Pancreas (tissue), 10 donors: ENCODE measurements around the gene ATP8B1. TPM values are rescaled to one million over a fixed set of nuclear protein-coding genes. Genes with fewer than 3 reads are reported as not detected.

ENCODE experiments used
- ATAC-seq, 4 donors: fragments of 200-7000 bp; cut with Tn5 transposase; one replicate each; pipeline versions ENCODE4 v1.8.0 to v1.9.1; 2020; ENCODE audit warnings: mild to moderate bottlenecking in 4 of 4, moderate library complexity in 4 of 4
- DNase-seq, 6 donors: peaks; one replicate each; pipeline ENCODE4 v3.0.0-alpha.2; 2020
- FAIRE-seq: peaks from 2 replicates; lab custom pipeline; 2012; peaks lifted over from hg19 to GRCh38; lab: Jason Lieb, UNC
- H3K27ac ChIP-seq, 4 donors: fragments of 200-600 bp; sonication (generic); 1 replicate in 3 of 4; 2 replicates in 1 of 4; pipeline versions ENCODE4 v1.5.0 to v1.8.0; 2020
- H3K27me3 ChIP-seq, 4 donors: fragments of 200-600 bp; one replicate each; pipeline ENCODE4 v1.8.0; 2021
- H3K36me3 ChIP-seq, 3 donors: fragments of 200-600 bp; sonication (generic) in 1 of 3; one replicate each; pipeline versions ENCODE4 v1.5.0 to v1.8.0; 2020 to 2021
- H3K4me1 ChIP-seq, 3 donors: fragments of 200-600 bp; one replicate each; pipeline ENCODE4 v1.8.0; 2021
- H3K4me3 ChIP-seq, 4 donors: fragments of 200-600 bp; sonication (generic) in 2 of 4; one replicate each; pipeline versions ENCODE4 v1.5.0 to v1.8.0; 2020 to 2021
- H3K9me3 ChIP-seq, 4 donors: fragments of 200-600 bp; one replicate each; pipeline ENCODE4 v1.8.0; 2021
- WGBS, 2 donors: extraction: QIAGEN DNeasy Blood & Tissue Kit; methylation state at CpG; one replicate each; pipeline ENCODE4 v1.1.7; 2013; 5-methylcytosine and 5-hydroxymethylcytosine counted together
- intact Hi-C, 3 donors: fragments of 100-400 bp; cut with DNase I; formaldehyde crosslinking; loops; one replicate each; pipeline versions ENCODE4 v1.11.1 to v1.14.2; 2022
- polyA plus RNA-seq, 2 donors: library from polyadenylated mRNA; stranded (reverse); fragments of 200-250 nt; gene quantifications; one replicate each; pipeline ENCODE4 v1.2.3, GENCODE V29; 2013
- total RNA-seq, 6 donors: library from RNA; stranded (reverse); fragmentation: NEBNext Ultra II Directional in 4 of 6; extraction: Animal tissue kit (Norgen Biotek cat#: 25700) in 4 of 6; gene quantifications; one replicate each; pipeline versions ENCODE4 v1.2.1 to v1.2.4, GENCODE V29; 2021 to 2023
- TF ChIP-seq, protein P1 (sequence below), 4 donors: fragments of 200-600 bp; sonication (generic) in 3 of 4; IDR thresholded peaks; one replicate each; pipeline versions ENCODE4 v1.5.0 to v1.8.0; 2021; ENCODE audit warnings: antibody characterized with exemption in 4 of 4
- donor health status: healthy with polysubstance abuse.
- donor health status: DM: no; HTN: no; CAD: no; lungs with moderate emphysema.
- donor health status: DM: no; HTN: no; CAD: no.
- donor health status: control.
- donor health status: control.
- donor health status: Bipolar disorder and iron deficiency.
- donor health status: DM: yes; HTN: yes; CAD: no.
- donor health status: DM: no; HTN: no; CAD: no.
- donor health status: DM: no; HTN: no; CAD: no.
- donor health status: DM: yes; HTN: yes; CAD: no.

Gene ATP8B1
- total and polyA plus RNA-seq, 8 donors = 8.0 to 44.8 (median 36.9) TPM

DNA sequence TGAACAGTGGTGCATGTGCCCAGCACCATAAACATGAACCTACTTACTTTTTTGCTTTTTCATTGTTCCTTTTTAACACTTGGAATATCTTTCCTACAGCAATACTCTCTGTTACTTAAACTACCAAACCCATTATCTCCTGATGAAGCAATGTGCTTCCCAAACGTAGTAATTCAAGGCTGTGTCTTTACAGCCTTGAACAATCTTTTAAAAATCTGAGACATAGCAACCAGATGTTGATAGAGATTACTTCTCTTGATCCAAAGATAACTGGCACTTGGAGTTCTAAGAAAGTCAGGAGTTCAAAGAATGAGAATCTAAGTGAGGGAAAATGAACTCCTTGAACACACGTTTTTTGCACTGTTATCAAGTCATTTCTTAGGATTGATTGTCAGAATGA lies 40.4 kb downstream of the ATP8B1 start:
- TF ChIP-seq, protein P1, sequence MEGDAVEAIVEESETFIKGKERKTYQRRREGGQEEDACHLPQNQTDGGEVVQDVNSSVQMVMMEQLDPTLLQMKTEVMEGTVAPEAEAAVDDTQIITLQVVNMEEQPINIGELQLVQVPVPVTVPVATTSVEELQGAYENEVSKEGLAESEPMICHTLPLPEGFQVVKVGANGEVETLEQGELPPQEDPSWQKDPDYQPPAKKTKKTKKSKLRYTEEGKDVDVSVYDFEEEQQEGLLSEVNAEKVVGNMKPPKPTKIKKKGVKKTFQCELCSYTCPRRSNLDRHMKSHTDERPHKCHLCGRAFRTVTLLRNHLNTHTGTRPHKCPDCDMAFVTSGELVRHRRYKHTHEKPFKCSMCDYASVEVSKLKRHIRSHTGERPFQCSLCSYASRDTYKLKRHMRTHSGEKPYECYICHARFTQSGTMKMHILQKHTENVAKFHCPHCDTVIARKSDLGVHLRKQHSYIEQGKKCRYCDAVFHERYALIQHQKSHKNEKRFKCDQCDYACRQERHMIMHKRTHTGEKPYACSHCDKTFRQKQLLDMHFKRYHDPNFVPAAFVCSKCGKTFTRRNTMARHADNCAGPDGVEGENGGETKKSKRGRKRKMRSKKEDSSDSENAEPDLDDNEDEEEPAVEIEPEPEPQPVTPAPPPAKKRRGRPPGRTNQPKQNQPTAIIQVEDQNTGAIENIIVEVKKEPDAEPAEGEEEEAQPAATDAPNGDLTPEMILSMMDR (IDR thresholded peaks at IDR 0.05) = no peak
- peaks cover 0 to 5% (median 0%) of the 10 kb centered on the region in 3 donors for H3K36me3 ChIP-seq
- H3K4me3 ChIP-seq = no peak overlapping the region
- 40 to 43% methylated on average over 2 of the region's 2 CpGs for WGBS, 2 donors
- H3K27ac ChIP-seq = no peak overlapping the region
- no peaks in the 10 kb centered on the region for H3K9me3 ChIP-seq
- no peaks in the 10 kb centered on the region for H3K27me3 ChIP-seq
- intact Hi-C loops = no loop called here
- no peak for ATAC-seq
- FAIRE-seq = no peak
- peaks cover 0 to 2% (median 0%) of the 10 kb centered on the region in 3 donors for H3K4me1 ChIP-seq
- DNase-seq = no peak

DNA sequence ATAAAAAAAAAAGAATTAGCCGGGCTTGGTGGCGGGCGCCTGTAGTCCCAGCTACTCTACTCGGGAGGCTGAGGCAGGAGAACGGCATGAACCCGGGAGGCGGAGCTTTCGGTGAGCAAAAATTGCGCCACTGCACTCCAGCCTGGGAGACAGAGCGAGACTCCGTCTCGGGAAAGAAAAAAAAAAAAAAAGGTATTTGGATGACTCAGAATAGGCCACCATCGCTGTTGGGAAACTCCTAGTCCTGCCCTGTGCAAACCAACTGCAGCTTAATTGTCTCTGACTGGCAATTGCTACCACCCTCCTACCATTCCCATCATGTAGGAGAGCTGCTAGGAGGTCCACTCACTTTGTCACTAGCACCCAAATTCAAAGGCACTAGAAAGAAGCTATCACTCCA lies 43.5 kb downstream of the ATP8B1 start:
- FAIRE-seq (no peak), ATAC-seq (no peak), DNase-seq (no peak)
- Histone ChIP-seq H3K27ac (no peak overlapping the region), H3K9me3 (no peaks in the 10 kb centered on the region), H3K36me3 (peaks cover 0 to 5% (median 0%) of the 10 kb centered on the region in 3 donors), H3K27me3 (no peaks in the 10 kb centered on the region), H3K4me1 (peaks cover 11 to 12% (median 12%) of the 10 kb centered on the region in 3 donors), H3K4me3 (no peak overlapping the region)
- intact Hi-C loops = no loop called here
- 95 to 96% methylated on average over 13 of the region's 13 CpGs for WGBS, 2 donors
- TF ChIP-seq, protein P1 (IDR thresholded peaks at IDR 0.05) = no peak

DNA sequence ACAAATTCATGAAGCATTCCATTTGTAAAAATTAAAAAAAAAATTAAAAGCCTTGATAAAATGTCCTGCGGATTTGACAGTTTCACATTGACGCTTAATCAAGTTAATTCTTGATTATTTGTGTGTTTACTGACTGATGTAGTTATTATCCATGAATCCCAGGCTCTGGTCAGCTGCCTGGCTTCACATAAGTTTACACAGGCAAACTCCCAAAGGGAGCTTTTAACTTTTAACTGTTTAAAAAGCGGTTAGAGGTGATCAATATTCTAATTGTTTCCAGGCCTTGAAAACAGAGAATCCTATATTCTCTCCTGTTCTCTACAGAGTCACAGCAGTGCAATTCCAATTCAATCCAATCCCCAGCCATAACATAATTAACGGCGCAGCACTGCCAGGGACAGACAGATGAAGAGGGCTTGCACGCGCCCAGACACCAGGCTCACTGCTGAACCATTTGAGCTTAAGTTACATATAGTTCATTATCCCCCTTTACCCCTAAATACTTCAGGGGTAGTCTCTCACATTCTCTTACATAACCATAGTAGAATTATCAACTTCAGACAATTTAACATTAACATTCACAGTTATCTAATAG lies 47.5 kb downstream of the ATP8B1 start:
- intact Hi-C loops = no loop called here
- H3K36me3 ChIP-seq = peaks cover 0 to 5% (median 0%) of the 10 kb centered on the region in 3 donors
- WGBS, 2 donors = 34% methylated on average over 7 of the region's 7 CpGs
- H3K4me3 ChIP-seq = no peak overlapping the region
- H3K27ac ChIP-seq = peak overlapping the region in 1 of 4 donors; percentile 4
- DNase-seq (no peak), ATAC-seq (peak; percentile 25 to 69 (median 42)), FAIRE-seq (no peak)
- no peaks in the 10 kb centered on the region for H3K9me3 ChIP-seq
- H3K27me3 ChIP-seq = no peaks in the 10 kb centered on the region
- peaks cover 21 to 48% (median 31%) of the 10 kb centered on the region in 3 donors for H3K4me1 ChIP-seq
- TF ChIP-seq, protein P1 (IDR thresholded peaks at IDR 0.05) = no peak

DNA sequence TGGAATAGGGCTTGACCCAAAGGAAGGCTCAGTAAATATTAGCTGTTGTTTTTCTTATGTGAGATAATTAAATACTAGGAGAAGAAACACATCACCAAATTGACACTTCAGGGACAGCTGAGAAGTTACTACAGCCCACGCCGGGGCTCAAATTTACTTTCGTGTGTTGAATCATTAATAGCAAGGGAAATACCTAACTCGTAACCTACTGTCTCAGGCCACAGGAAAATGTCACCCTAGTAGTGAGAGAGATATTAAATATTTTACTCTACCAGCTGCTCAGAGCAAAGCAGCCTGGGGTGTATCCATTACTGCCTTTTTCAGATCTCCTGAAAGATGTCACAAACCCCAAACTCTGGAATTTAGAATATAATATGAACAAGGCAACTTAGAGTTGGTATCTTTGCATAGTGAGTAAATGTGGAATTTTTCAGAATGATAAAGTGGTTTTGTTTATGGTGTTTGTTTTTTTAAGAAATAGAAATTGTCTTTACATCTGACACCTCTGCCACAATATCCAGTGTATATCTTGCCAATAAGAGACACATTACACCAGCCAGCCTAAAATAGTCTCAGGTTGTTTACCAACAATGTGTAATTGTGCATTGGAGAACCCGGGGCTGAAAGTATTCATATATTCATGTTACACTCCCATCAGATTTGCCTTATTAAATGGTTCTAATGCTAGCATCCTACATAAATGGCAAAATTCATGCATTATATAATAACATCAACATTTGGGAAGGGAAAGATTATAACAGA lies 48.4 kb downstream of the ATP8B1 start:
- WGBS, 2 donors = 26 to 30% methylated on average over 5 of the region's 5 CpGs
- Histone ChIP-seq H3K9me3 (no peaks in the 10 kb centered on the region), H3K27me3 (no peaks in the 10 kb centered on the region), H3K27ac (peak overlapping the region in 1 of 4 donors; percentile 6), H3K4me3 (no peak overlapping the region), H3K4me1 (peaks cover 23 to 52% (median 34%) of the 10 kb centered on the region in 3 donors), H3K36me3 (peaks cover 0 to under 1% (median 0%) of the 10 kb centered on the region in 3 donors)
- intact Hi-C loops = no loop called here
- no peak for FAIRE-seq
- TF ChIP-seq, protein P1 (IDR thresholded peaks at IDR 0.05) = no peak
- DNase-seq = no peak
- ATAC-seq = peak in 3 of 4 donors; percentile 20 to 51 (median 32)
